Natural killer cell (primary cell): Measurements from ENCODE around the gene CCHCR1. TPM values are rescaled to one million over a fixed set of nuclear protein-coding genes. Genes with fewer than 3 reads are reported as not detected.

ENCODE experiments used
- ATAC-seq, 3 donors: fragments of 150-1000 bp in 2 of 3; fragments of 200-7000 bp in 1 of 3; cut with Tn5 transposase; 1 replicate in 1 of 3; 2 replicates in 2 of 3; pipeline ENCODE4 v1.10.0; 2021; ENCODE audit warnings: mild to moderate bottlenecking in 2 of 3, moderate library complexity in 2 of 3
- DNase-seq, 2 donors: peaks; one replicate each; pipeline versions ENCODE4 v3.0.0 to v3.0.0-alpha.2; 2013 to 2021; ENCODE audit warnings: mixed read lengths in 1 of 2
- H3K27ac ChIP-seq: one replicate; pipeline ENCODE4 v1.5.1; 2013; ENCODE audit warnings: mild to moderate bottlenecking, low read length
- H3K27me3 ChIP-seq: one replicate; pipeline ENCODE4 v1.6.1; 2013; ENCODE audit warnings: low read length; ENCODE audit not compliant: control insufficient read depth, insufficient read depth
- H3K36me3 ChIP-seq: one replicate; pipeline ENCODE4 v1.6.1; 2013; ENCODE audit warnings: low read length; ENCODE audit not compliant: control insufficient read depth, insufficient read depth
- H3K4me1 ChIP-seq: one replicate; pipeline ENCODE4 v1.6.1; 2013; ENCODE audit warnings: low read length; ENCODE audit not compliant: control insufficient read depth, insufficient read depth
- H3K4me3 ChIP-seq: one replicate; pipeline ENCODE4 v1.5.1; 2013; ENCODE audit warnings: low read length
- H3K9me3 ChIP-seq: one replicate; pipeline ENCODE4 v1.6.1; 2013; ENCODE audit warnings: low read length; ENCODE audit not compliant: control insufficient read depth, insufficient read depth
- H3K27ac Mint-ChIP-seq, 2 donors: one replicate each; pipeline ENCODE4 v1.8.0; 2022; ENCODE audit warnings: mild to moderate bottlenecking in 2 of 2, mixed read lengths in 2 of 2, moderate library complexity in 1 of 2
- H3K27me3 Mint-ChIP-seq, 2 donors: one replicate each; pipeline ENCODE4 v1.8.0; 2022; ENCODE audit warnings: low read depth in 2 of 2, mixed read lengths in 2 of 2
- H3K36me3 Mint-ChIP-seq: one replicate; pipeline ENCODE4 v1.8.0; 2022; ENCODE audit warnings: mixed read lengths
- H3K4me1 Mint-ChIP-seq, 2 donors: one replicate each; pipeline ENCODE4 v1.8.0; 2022; ENCODE audit warnings: mixed read lengths in 2 of 2
- H3K4me3 Mint-ChIP-seq: one replicate; pipeline ENCODE4 v1.8.0; 2022; ENCODE audit warnings: mild to moderate bottlenecking, moderate library complexity, mixed read lengths
- H3K9me3 Mint-ChIP-seq, 2 donors: one replicate each; pipeline ENCODE4 v1.8.0; 2022; ENCODE audit warnings: mixed read lengths in 2 of 2
- CTCF ChIP-seq: fragments of 200-600 bp; IDR thresholded peaks from one replicate; pipeline ENCODE4 v1.8.0; 2022; ENCODE audit warnings: antibody characterized with exemption
- WGBS: methylation state at CpG from one replicate; pipeline ENCODE4 v1.1.7; 2013; ENCODE audit warnings: missing lambda C conversion rate; ENCODE audit not compliant: insufficient coverage; 5-methylcytosine and 5-hydroxymethylcytosine counted together
- intact Hi-C: fragments of 100-400 bp; cut with micrococcal nuclease; formaldehyde crosslinking; loops from one replicate; pipeline ENCODE4 v1.14.2; 2022
- total RNA-seq, 4 donors: library from RNA; stranded (reverse); fragments of 120-200 nt in 1 of 4; gene quantifications; one replicate each; pipeline versions ENCODE4 v1.2.3 to v1.2.4, GENCODE V29; 2013 to 2022

CCHCR1 gene
- total RNA-seq = 10 to 100 TPM; 13.0 to 20.7 (median 16.9) TPM
- total RNA-seq (2013) = 15.5 TPM

- Histone ChIP-seq H3K4me3 (peak within 1 kb of the TSS; percentile 77), H3K27ac (peak within 1 kb of the TSS; percentile 65), H3K9me3 (no peaks in the 10 kb centered on the region), H3K27me3 (no peaks in the 10 kb centered on the region), H3K36me3 (peaks cover 2% of the 10 kb centered on the region), H3K4me1 (peaks cover 20% of the 10 kb centered on the region)
- Mint-ChIP-seq H3K27me3 (no peaks in the 10 kb centered on the region), H3K4me3 (peak within 1 kb of the TSS; percentile 98), H3K36me3 (no peaks in the 10 kb centered on the region), H3K27ac (peak within 1 kb of the TSS; percentile 85 to 87), H3K9me3 (no peaks in the 10 kb centered on the region), H3K4me1 (peaks cover 25 to 26% of the 10 kb centered on the region in 2 donors)
- WGBS = 15% methylated on average over 14 of the region's 14 CpGs
- no peak for TF ChIP-seq CTCF
- no peak for DNase-seq
- intact Hi-C loops = loop anchor here (2.0 kb wide), 1 partner anchor 39 kb away; no protein-coding TSS in a partner anchor
- ATAC-seq = peak in 2 of 3 donors; percentile 7 to 18
Measured at GRCh38 chr6:31157513-31158139, at the start of gene CCHCR1. Gene CCHCR1, minus strand, starts transcription at chr6:31157802. Its CDS starts 202 bp downstream, at chr6:31157600.

- peak overlapping the region; percentile 67 for H3K4me3 Mint-ChIP-seq
- H3K9me3 Mint-ChIP-seq = no peaks in the 10 kb centered on the region
- H3K4me1 Mint-ChIP-seq = peaks cover 17 to 32% of the 10 kb centered on the region in 2 donors
- Histone ChIP-seq H3K9me3 (no peaks in the 10 kb centered on the region), H3K27me3 (no peaks in the 10 kb centered on the region), H3K27ac (no peak overlapping the region), H3K4me3 (no peak overlapping the region), H3K36me3 (no peaks in the 10 kb centered on the region), H3K4me1 (peaks cover 31% of the 10 kb centered on the region)
- peak overlapping the region; percentile 40 to 71 for H3K27ac Mint-ChIP-seq
- intact Hi-C loops = no loop called here
- no peak for ATAC-seq
- TF ChIP-seq CTCF = no peak
- no peak for DNase-seq
- H3K36me3 Mint-ChIP-seq = no peaks in the 10 kb centered on the region
- WGBS = 73% methylated on average over 2 of the region's 2 CpGs
- H3K27me3 Mint-ChIP-seq = no peaks in the 10 kb centered on the region
Measured at GRCh38 chr6:31205638-31206037, 48.0 kb upstream of the CCHCR1 start.

GRCh38 chr6:31204751-31205145 is 47.1 kb upstream of the CCHCR1 start:
- no peak for TF ChIP-seq CTCF

More at GRCh38 chr6:31204751-31205145, 47.1 kb upstream of the CCHCR1 start:
- Histone ChIP-seq H3K4me3 (no peak overlapping the region), H3K36me3 (no peaks in the 10 kb centered on the region), H3K9me3 (no peaks in the 10 kb centered on the region), H3K27me3 (no peaks in the 10 kb centered on the region), H3K27ac (peak overlapping the region; percentile 76), H3K4me1 (peaks cover 37% of the 10 kb centered on the region)
- intact Hi-C loops = loop anchor here (1.0 kb wide), 1 partner anchor 68 kb away; the partner anchor contains the start of gene HLA-C
- Mint-ChIP-seq H3K27me3 (no peaks in the 10 kb centered on the region), H3K4me1 (peaks cover 22 to 40% of the 10 kb centered on the region in 2 donors), H3K36me3 (no peaks in the 10 kb centered on the region), H3K9me3 (no peaks in the 10 kb centered on the region), H3K27ac (peak overlapping the region; percentile 97 to 99), H3K4me3 (peak overlapping the region; percentile 97)
- ATAC-seq (no peak), DNase-seq (no peak)
- WGBS = 97% methylated on average over 4 of the region's 4 CpGs
